Keratinocyte (primary cell): Measurements from ENCODE around the gene TEX29. TPM values are rescaled to one million over a fixed set of nuclear protein-coding genes. Genes with fewer than 3 reads are reported as not detected.

Source experiments
- DNase-seq: peaks from one replicate; pipeline ENCODE4 v3.0.0-alpha.2; 2011; ENCODE audit warnings: low read depth, missing footprints, low spot score
- FAIRE-seq: peaks from 2 replicates; lab custom pipeline; 2011; peaks lifted over from hg19 to GRCh38; lab: Jason Lieb, UNC
- H2AFZ ChIP-seq: 2 replicates; pipeline ENCODE4 v1.6.0; 2012; ENCODE audit warnings: low read length, control low read depth, inconsistent platforms; ENCODE audit not compliant: control insufficient read depth
- H3K27ac ChIP-seq: 2 replicates; pipeline ENCODE4 v1.5.1; 2011; ENCODE audit warnings: low read length; ENCODE audit not compliant: control insufficient read depth, insufficient read depth
- H3K27me3 ChIP-seq: 3 replicates; pipeline ENCODE4 v1.6.0; 2011; ENCODE audit warnings: low read length; ENCODE audit not compliant: control insufficient read depth, insufficient read depth; ENCODE audit errors: extremely low read depth
- H3K36me3 ChIP-seq, 2 experiments: 2 replicates in 1 of 2; 3 replicates in 1 of 2; pipeline ENCODE4 v1.5.1; 2011; ENCODE audit warnings: low read length in 2 of 2, mild to moderate bottlenecking in 1 of 2; ENCODE audit not compliant: control insufficient read depth in 2 of 2, insufficient read depth in 2 of 2; ENCODE audit errors: extremely low read depth in 1 of 2
- H3K4me1 ChIP-seq: 3 replicates; pipeline ENCODE4 v1.5.1; 2011; ENCODE audit warnings: low read length; ENCODE audit not compliant: control insufficient read depth, insufficient read depth; ENCODE audit errors: extremely low read depth
- H3K4me2 ChIP-seq: 3 replicates; pipeline ENCODE4 v1.6.0; 2011; ENCODE audit warnings: low read depth, low read length; ENCODE audit not compliant: control insufficient read depth, insufficient read depth; ENCODE audit errors: extremely low read depth
- H3K4me3 ChIP-seq, 3 experiments: fragments of 200-600 bp in 1 of 3; sonication (generic) in 1 of 3; 2 replicates in 2 of 3; 3 replicates in 1 of 3; pipeline ENCODE4 v1.5.1; 2011 to 2016; ENCODE audit warnings: low read length in 3 of 3, mild to moderate bottlenecking in 3 of 3, control low read depth in 2 of 3, inconsistent platforms in 1 of 3, low read depth in 1 of 3, mixed read lengths in 1 of 3, mixed run types in 1 of 3, moderate library complexity in 1 of 3; ENCODE audit not compliant: control insufficient read depth in 2 of 3, insufficient read depth in 2 of 3; ENCODE audit errors: extremely low read depth in 1 of 3
- H3K79me2 ChIP-seq: 2 replicates; pipeline ENCODE4 v1.6.0; 2012; ENCODE audit warnings: low read length; ENCODE audit not compliant: control insufficient read depth, insufficient read depth
- H3K9ac ChIP-seq: 3 replicates; pipeline ENCODE4 v1.6.0; 2011; ENCODE audit warnings: low read length; ENCODE audit not compliant: control insufficient read depth, insufficient read depth; ENCODE audit errors: extremely low read depth
- H3K9me1 ChIP-seq: 3 replicates; pipeline ENCODE4 v1.6.0; 2011; ENCODE audit warnings: low read length; ENCODE audit not compliant: control insufficient read depth, insufficient read depth; ENCODE audit errors: extremely low read depth
- H3K9me3 ChIP-seq: 2 replicates; pipeline ENCODE4 v1.5.1; 2012; ENCODE audit warnings: low read depth, low read length; ENCODE audit not compliant: control insufficient read depth
- H4K20me1 ChIP-seq: 3 replicates; pipeline ENCODE4 v1.6.0; 2011; ENCODE audit warnings: low read length; ENCODE audit not compliant: control insufficient read depth, insufficient read depth; ENCODE audit errors: extremely low read depth
- EZH2 ChIP-seq: IDR thresholded peaks from one replicate; pipeline ENCODE4 v1.6.1; 2012; ENCODE audit warnings: inconsistent platforms, mild to moderate bottlenecking, low read length, moderate library complexity
- dilution Hi-C: fragments of 300-500 bp; cut with MboI; formaldehyde crosslinking; loops from one replicate; pipeline ENCODE4 v1.7.0; 2020; ENCODE audit warnings: low sequenced_read_pairs; ENCODE audit not compliant: extremely low pct_ligation_motif_present
- polyA plus RNA-seq, 5 experiments: library from polyadenylated mRNA; depleted of rRNA in 3 of 5; stranded (reverse) in 3 of 5; stranded (forward) in 1 of 5; unstranded in 1 of 5; fragments of >200 nt; gene quantifications; 1 replicate in 1 of 5; 2 replicates in 3 of 5; 3 replicates in 1 of 5; pipeline versions ENCODE4 v1.2.1 to v1.2.3, GENCODE V29; 2011 to 2012; ENCODE audit warnings: missing spikeins in 2 of 5, low read depth in 1 of 5, low replicate concordance in 1 of 5
- TF ChIP-seq, protein P1 (sequence below), 3 experiments: IDR thresholded peaks in 1 of 3; conservative IDR thresholded peaks in 1 of 3; optimal IDR thresholded peaks in 1 of 3; 2 replicates in 2 of 3; 3 replicates in 1 of 3; pipeline versions ENCODE3 to v1.5.1; 2011; ENCODE audit warnings: low read length in 3 of 3, mild to moderate bottlenecking in 3 of 3, moderate library complexity in 2 of 3, control low read depth in 1 of 3, inconsistent platforms in 1 of 3; ENCODE audit not compliant: insufficient read depth in 2 of 3; ENCODE audit errors: extremely low read depth in 1 of 3

The TEX29 gene
- polyA plus RNA-seq, 1 donor (not counting 4 experiments of a cell fraction or from before 2014, with no cell fraction given): 0.18 TPM

GRCh38 chr13:111278743-111279652, 41.4 kb upstream of the TEX29 start:
- no peaks in the 10 kb centered on the region for H3K9me1 ChIP-seq
- dilution Hi-C loops: no loop called here
- TF ChIP-seq EZH2: no peak
- TF ChIP-seq, protein P1, sequence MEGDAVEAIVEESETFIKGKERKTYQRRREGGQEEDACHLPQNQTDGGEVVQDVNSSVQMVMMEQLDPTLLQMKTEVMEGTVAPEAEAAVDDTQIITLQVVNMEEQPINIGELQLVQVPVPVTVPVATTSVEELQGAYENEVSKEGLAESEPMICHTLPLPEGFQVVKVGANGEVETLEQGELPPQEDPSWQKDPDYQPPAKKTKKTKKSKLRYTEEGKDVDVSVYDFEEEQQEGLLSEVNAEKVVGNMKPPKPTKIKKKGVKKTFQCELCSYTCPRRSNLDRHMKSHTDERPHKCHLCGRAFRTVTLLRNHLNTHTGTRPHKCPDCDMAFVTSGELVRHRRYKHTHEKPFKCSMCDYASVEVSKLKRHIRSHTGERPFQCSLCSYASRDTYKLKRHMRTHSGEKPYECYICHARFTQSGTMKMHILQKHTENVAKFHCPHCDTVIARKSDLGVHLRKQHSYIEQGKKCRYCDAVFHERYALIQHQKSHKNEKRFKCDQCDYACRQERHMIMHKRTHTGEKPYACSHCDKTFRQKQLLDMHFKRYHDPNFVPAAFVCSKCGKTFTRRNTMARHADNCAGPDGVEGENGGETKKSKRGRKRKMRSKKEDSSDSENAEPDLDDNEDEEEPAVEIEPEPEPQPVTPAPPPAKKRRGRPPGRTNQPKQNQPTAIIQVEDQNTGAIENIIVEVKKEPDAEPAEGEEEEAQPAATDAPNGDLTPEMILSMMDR (optimal IDR thresholded peaks at IDR 0.05 in 1 of 3, IDR thresholded peaks at IDR 0.05 in 1 of 3, conservative IDR thresholded peaks at IDR 0.05 in 1 of 3; ENCODE audit: extremely low read depth in 1 of 3, insufficient read depth in 2 of 3, low read length in 3 of 3): no peak
- FAIRE-seq (no peak), DNase-seq (no peak)
- H3K4me2 ChIP-seq: no peak overlapping the region
- H3K9ac ChIP-seq: no peak overlapping the region
- no peak overlapping the region for H3K27ac ChIP-seq
- H4K20me1 ChIP-seq: no peaks in the 10 kb centered on the region
- H3K4me3 ChIP-seq: no peak overlapping the region
- peaks cover 15% of the 10 kb centered on the region for H3K4me1 ChIP-seq
- no peak overlapping the region for H2AFZ ChIP-seq
- peaks cover 13 to 44% of the 10 kb centered on the region in 2 experiments for H3K36me3 ChIP-seq
- H3K79me2 ChIP-seq: no peaks in the 10 kb centered on the region
- H3K27me3 ChIP-seq: no peaks in the 10 kb centered on the region
- H3K9me3 ChIP-seq: no peaks in the 10 kb centered on the region

DNA sequence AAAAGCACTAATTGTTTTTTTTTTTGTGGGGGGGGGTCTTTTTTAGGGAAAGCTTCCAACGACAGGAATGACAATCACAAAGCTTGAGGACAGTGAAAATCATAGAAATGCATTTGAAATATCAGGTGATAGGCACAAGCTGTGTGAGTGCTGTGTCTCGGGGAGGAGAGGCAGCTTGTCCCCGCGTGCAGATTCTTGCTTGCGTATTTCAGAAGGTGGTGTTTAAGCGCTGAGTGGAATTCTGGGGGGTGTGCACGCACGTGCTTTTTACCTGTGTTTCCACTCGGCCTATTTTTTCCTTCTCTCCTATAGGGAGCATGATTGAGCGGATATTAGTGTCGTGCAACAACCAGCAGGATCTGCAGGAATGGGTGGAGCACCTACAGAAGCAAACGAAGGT, 40.2 kb upstream of the TEX29 start:
- Histone ChIP-seq H3K27me3 (no peaks in the 10 kb centered on the region), H3K36me3 (peaks cover 14 to 42% of the 10 kb centered on the region in 2 experiments), H3K4me3 (no peak overlapping the region), H2AFZ (no peak overlapping the region), H4K20me1 (no peaks in the 10 kb centered on the region), H3K79me2 (no peaks in the 10 kb centered on the region), H3K9me3 (no peaks in the 10 kb centered on the region), H3K4me1 (peaks cover 15% of the 10 kb centered on the region), H3K27ac (no peak overlapping the region), H3K9ac (no peak overlapping the region), H3K4me2 (no peak overlapping the region), H3K9me1 (no peaks in the 10 kb centered on the region)
- dilution Hi-C loops: no loop called here
- TF ChIP-seq, protein P1 (optimal IDR thresholded peaks at IDR 0.05 in 1 of 3, IDR thresholded peaks at IDR 0.05 in 1 of 3, conservative IDR thresholded peaks at IDR 0.05 in 1 of 3; ENCODE audit: extremely low read depth in 1 of 3, insufficient read depth in 2 of 3, low read length in 3 of 3): no peak
- TF ChIP-seq EZH2: no peak
- no peak for DNase-seq
- no peak for FAIRE-seq
